ENCODE measurements around the gene PPP1R2C.

GRCh38 chrX:42809569-42809968, 31.6 kb upstream of the PPP1R2C start:
- TF ChIP-seq CTCF (IDR thresholded peaks at IDR 0.05) (no peak), ZFX (IDR thresholded peaks at IDR 0.05; ENCODE audit: borderline replicate concordance) (no peak)
